Glutamatergic neuron (in vitro differentiated cells): ENCODE data around the gene SPINK8. TPM values are rescaled to one million over a fixed set of nuclear protein-coding genes. Genes with fewer than 3 reads are reported as not detected.
"Not testable (repeated sequence)": the region's sequence is repeated elsewhere in the genome, so short reads cannot be mapped to it uniquely, and the experiment has no call there.

Experiments
- DNase-seq: peaks from one replicate; pipeline ENCODE4 v3.0.0; 2022
- H3K27ac Mint-ChIP-seq: one replicate; pipeline ENCODE4 v1.8.0; 2020; ENCODE audit warnings: mild to moderate bottlenecking, mixed read lengths, inconsistent platforms; ENCODE audit not compliant: unreplicated experiment
- H3K27me3 Mint-ChIP-seq: one replicate; pipeline ENCODE4 v1.8.0; 2020; ENCODE audit warnings: mild to moderate bottlenecking, moderate library complexity, mixed read lengths, inconsistent platforms; ENCODE audit not compliant: unreplicated experiment
- H3K36me3 Mint-ChIP-seq: one replicate; pipeline ENCODE4 v1.8.0; 2020; ENCODE audit warnings: mild to moderate bottlenecking, mixed read lengths, inconsistent platforms; ENCODE audit not compliant: unreplicated experiment
- H3K4me1 Mint-ChIP-seq: one replicate; pipeline ENCODE4 v1.8.0; 2020; ENCODE audit warnings: mild to moderate bottlenecking, low read depth, mixed read lengths, inconsistent platforms; ENCODE audit not compliant: unreplicated experiment
- H3K4me3 Mint-ChIP-seq: one replicate; pipeline ENCODE4 v1.8.0; 2020; ENCODE audit warnings: mild to moderate bottlenecking, mixed read lengths, inconsistent platforms; ENCODE audit not compliant: unreplicated experiment
- H3K9me3 Mint-ChIP-seq: one replicate; pipeline ENCODE4 v1.8.0; 2020; ENCODE audit warnings: mild to moderate bottlenecking, moderate library complexity, mixed read lengths, inconsistent platforms; ENCODE audit not compliant: unreplicated experiment
- long read RNA-seq: library from polyadenylated mRNA; unstranded; transcript quantifications from one replicate; pipeline ENCODE4 v2.0.0, GENCODE V29; 2020; ENCODE audit not compliant: unreplicated experiment
- total RNA-seq: library from RNA; stranded (reverse); fragmentation: NEBNext Ultra II Directional; extraction: Animal tissue kit (Norgen Biotek cat#: 25700); gene quantifications from one replicate; pipeline ENCODE4 v1.2.1, GENCODE V29; 2021; ENCODE audit not compliant: unreplicated experiment
- TF ChIP-seq, protein P1 (sequence below): fragments of 200-600 bp; sonication (generic); IDR thresholded peaks from one replicate; pipeline ENCODE4 v1.5.0; 2021; ENCODE audit not compliant: partially characterized antibody, unreplicated experiment

Gene SPINK8
- not detected for total RNA-seq
- long read RNA-seq, result 0 reads

DNA sequence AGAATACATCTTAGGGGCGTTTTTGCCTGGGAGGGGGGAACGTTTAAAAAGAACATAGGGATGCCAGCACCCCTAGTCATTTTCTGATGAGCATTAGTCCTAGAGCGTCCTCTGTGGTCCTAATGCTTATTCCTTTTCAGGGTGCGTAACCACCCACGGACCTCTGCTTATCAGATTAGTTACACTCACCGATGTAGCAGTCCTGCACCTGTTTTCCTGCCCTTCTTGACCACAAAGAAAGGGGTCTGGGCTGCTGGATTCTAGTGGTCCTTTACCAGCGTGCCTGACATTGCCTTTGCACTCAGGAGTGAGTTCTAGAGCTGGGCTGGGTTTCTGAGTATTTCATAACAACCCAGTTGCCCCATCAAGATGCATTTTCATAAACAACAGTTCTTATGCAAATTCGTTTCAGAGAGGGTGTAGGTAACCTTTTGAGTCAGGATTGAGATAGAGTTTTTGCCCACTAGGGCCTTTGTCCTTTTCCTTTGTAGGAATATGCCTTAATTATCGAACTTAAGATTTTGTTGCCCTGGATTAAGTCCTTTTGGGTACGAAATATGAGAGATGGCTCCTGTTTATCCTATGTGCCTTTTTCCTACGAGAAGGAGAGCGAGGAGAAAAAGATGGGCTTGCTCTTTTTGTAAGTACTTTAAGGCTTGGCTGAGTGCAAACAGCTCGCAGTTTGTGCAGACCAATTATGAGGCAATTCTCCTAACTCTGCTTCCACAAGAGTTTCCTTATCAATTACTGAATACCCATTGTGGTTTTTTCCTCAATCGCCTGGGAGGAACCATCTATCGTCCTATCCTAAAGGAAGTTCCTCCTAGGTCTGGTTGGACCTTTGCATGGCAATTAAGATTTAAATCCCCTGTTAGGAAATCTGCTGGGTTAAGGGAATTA lies at the start of gene SPINK8:
TSS of gene SPINK8 (minus strand) at position 316 of the 900 bp plus-strand sequence. CDS start 5,320 bp downstream, outside the sequence.
- not testable (repeated sequence) for H3K4me3 Mint-ChIP-seq, DNase-seq, H3K27ac Mint-ChIP-seq, H3K9me3 Mint-ChIP-seq, H3K27me3 Mint-ChIP-seq, H3K36me3 Mint-ChIP-seq, H3K4me1 Mint-ChIP-seq

DNA sequence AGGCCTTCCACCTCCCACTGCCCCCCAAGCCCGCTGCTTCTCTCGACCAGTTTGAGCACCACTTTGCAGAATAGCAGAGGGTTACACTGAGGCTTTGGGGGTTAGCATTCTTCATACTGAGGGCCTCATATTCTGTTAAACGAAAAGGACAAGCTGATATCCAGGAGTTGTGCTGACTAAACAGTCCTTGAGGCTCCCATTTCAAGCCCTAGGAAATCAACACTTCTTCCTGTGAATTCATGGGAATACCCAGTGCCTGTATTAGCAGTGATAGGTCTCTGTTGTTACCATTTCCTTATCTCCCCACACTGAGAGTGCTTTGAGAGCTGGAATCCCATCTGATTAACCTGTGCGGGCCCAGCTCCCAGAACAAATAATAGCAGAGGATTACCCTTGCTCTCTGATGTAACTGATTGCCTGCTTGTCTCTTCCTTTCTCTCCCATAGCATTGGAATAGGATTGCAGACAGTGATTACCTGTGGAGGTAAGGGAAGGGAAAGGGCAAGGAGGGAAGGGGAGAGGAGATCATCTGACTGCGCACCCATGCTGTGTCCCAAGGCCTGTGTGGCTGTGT lies 39.5 kb upstream of the SPINK8 start:
- no peak for DNase-seq
- Mint-ChIP-seq H3K9me3 (no peaks in the 10 kb centered on the region), H3K4me1 (peaks cover 17% of the 10 kb centered on the region), H3K27me3 (peaks cover 2% of the 10 kb centered on the region), H3K4me3 (no peak overlapping the region), H3K36me3 (no peaks in the 10 kb centered on the region), H3K27ac (no peak overlapping the region)
- TF ChIP-seq, protein P1, sequence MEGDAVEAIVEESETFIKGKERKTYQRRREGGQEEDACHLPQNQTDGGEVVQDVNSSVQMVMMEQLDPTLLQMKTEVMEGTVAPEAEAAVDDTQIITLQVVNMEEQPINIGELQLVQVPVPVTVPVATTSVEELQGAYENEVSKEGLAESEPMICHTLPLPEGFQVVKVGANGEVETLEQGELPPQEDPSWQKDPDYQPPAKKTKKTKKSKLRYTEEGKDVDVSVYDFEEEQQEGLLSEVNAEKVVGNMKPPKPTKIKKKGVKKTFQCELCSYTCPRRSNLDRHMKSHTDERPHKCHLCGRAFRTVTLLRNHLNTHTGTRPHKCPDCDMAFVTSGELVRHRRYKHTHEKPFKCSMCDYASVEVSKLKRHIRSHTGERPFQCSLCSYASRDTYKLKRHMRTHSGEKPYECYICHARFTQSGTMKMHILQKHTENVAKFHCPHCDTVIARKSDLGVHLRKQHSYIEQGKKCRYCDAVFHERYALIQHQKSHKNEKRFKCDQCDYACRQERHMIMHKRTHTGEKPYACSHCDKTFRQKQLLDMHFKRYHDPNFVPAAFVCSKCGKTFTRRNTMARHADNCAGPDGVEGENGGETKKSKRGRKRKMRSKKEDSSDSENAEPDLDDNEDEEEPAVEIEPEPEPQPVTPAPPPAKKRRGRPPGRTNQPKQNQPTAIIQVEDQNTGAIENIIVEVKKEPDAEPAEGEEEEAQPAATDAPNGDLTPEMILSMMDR, result no peak

DNA sequence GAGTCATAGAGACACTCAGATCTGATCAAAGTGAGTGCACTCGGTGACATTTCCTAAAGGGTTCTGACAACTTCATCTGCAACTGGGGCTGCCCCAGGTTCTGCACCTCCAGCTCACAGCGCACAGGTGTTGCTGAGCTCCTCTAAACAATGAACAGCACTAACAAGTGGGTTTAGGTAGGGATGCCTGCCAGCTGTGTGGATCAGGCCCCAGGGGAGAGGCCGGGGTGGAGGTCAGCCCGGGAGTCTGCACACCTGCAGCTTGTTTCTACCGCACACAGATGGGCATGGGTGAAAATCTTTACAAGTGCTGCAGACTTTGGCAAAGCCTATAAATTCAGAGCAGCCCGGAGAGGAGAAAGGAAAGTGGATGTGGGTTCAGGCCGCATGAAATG lies 38.9 kb upstream of the SPINK8 start:
- no peak for DNase-seq
- Mint-ChIP-seq H3K36me3 (no peaks in the 10 kb centered on the region), H3K27ac (no peak overlapping the region), H3K4me1 (peaks cover 20% of the 10 kb centered on the region), H3K27me3 (peaks cover 2% of the 10 kb centered on the region), H3K4me3 (no peak overlapping the region), H3K9me3 (no peaks in the 10 kb centered on the region)
- TF ChIP-seq, protein P1, result no peak

DNA sequence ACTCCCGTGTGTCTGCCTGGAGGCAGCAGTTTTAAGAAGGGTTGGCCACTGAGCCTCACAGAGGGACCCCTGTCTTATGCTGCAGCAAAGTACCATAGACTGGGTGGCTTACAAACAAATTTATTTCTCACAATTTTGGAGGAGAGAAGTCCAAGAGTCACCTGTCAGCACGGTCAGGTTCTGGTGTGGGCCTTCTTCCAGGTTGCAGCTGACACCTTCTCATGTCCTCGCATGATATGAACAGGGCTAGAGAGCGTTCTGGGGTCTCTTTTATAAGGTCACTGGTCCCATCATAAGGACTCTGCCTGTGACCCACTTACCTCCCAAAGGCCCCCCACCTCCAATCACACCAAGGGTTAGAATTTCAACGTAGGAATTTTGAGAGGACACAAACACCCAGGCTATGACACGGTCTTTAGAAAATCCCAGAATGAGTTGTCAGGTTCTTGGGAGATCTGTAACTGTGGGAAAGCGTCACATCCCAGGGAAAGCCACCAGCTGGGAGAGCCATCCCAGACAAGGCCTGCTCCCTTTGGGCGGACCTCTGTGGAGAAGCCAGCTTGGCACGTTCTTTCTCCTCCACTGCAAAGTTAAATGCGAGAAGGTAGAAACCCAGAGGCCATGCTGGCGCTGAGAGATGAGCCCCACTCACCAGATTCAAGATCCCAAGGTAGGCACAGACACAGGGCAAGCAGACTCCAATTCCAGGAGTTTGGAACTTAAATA lies 38.4 kb upstream of the SPINK8 start, which contains the start of gene FBXW12:
TSS of gene FBXW12 (plus strand) at position 569 of the 726 bp plus-strand sequence. CDS start 549 bp downstream, outside the sequence.
- H3K9me3 Mint-ChIP-seq, result no peaks in the 10 kb centered on the region
- H3K27me3 Mint-ChIP-seq, result peaks cover 2% of the 10 kb centered on the region
- no peak for DNase-seq
- no peaks in the 10 kb centered on the region for H3K36me3 Mint-ChIP-seq
- H3K27ac Mint-ChIP-seq, result no peak within 1 kb of the TSS
- H3K4me3 Mint-ChIP-seq, result no peak within 1 kb of the TSS
- TF ChIP-seq, protein P1, result no peak
- peaks cover 22% of the 10 kb centered on the region for H3K4me1 Mint-ChIP-seq

DNA sequence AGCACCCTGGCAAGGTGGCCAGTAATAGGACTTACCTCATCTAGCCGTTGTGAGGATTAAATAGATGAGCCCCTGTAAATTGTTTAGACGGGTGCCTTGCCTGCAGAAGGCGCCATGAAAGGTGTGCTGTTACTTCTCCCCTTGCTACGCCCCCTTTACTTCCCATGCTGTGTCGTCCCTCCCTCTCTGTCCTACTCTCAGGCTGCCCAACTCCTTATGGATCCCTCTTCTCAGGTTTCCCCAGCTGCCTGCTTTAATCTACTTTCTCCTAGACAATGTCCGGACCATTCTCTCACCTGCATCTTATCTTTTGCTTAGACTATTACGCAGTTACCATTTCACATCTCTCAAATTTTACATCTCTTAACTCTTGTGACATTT lies 36.9 kb upstream of the SPINK8 start:
- TF ChIP-seq, protein P1, result no peak
- Mint-ChIP-seq H3K27ac (no peak overlapping the region), H3K27me3 (peaks cover 3% of the 10 kb centered on the region), H3K4me3 (no peak overlapping the region), H3K9me3 (no peaks in the 10 kb centered on the region), H3K4me1 (peaks cover 22% of the 10 kb centered on the region), H3K36me3 (no peaks in the 10 kb centered on the region)
- DNase-seq, result no peak
